Measurements from ENCODE around the gene MCF2L2. TPM values are rescaled to one million over a fixed set of nuclear protein-coding genes. Genes with fewer than 3 reads are reported as not detected.

Gene MCF2L2
- total and polyA plus RNA-seq, 2 experiments from 2014 or later = 4.4 to 12.9 TPM

DNA sequence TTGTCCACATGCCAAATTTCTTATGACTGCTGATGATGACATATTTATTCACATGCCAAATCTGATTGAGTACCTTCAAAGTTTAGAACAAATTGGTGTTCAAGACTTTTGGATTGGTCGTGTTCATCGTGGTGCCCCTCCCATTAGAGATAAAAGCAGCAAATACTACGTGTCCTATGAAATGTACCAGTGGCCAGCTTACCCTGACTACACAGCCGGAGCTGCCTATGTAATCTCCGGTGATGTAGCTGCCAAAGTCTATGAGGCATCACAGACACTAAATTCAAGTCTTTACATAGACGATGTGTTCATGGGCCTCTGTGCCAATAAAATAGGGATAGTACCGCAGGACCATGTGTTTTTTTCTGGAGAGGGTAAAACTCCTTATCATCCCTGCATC, 158.1 kb downstream of the MCF2L2 start:
- no peaks in the 10 kb centered on the region for H3K36me3 ChIP-seq
- DNase-seq (ENCODE audit: low read depth in 1 of 2, low spot score in 1 of 2) = no peak
- no peak overlapping the region for H3K4me3 ChIP-seq
- H3K27ac ChIP-seq = no peak overlapping the region
- no peaks in the 10 kb centered on the region for H3K27me3 ChIP-seq
- no peaks in the 10 kb centered on the region for H3K4me1 ChIP-seq (ENCODE audit: low read depth)
- H3K9me3 ChIP-seq (ENCODE audit: low read depth) = no peaks in the 10 kb centered on the region
- TF ChIP-seq, protein P1, sequence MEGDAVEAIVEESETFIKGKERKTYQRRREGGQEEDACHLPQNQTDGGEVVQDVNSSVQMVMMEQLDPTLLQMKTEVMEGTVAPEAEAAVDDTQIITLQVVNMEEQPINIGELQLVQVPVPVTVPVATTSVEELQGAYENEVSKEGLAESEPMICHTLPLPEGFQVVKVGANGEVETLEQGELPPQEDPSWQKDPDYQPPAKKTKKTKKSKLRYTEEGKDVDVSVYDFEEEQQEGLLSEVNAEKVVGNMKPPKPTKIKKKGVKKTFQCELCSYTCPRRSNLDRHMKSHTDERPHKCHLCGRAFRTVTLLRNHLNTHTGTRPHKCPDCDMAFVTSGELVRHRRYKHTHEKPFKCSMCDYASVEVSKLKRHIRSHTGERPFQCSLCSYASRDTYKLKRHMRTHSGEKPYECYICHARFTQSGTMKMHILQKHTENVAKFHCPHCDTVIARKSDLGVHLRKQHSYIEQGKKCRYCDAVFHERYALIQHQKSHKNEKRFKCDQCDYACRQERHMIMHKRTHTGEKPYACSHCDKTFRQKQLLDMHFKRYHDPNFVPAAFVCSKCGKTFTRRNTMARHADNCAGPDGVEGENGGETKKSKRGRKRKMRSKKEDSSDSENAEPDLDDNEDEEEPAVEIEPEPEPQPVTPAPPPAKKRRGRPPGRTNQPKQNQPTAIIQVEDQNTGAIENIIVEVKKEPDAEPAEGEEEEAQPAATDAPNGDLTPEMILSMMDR (IDR thresholded peaks at IDR 0.05; ENCODE audit: low read depth, low read length) = no peak

DNA sequence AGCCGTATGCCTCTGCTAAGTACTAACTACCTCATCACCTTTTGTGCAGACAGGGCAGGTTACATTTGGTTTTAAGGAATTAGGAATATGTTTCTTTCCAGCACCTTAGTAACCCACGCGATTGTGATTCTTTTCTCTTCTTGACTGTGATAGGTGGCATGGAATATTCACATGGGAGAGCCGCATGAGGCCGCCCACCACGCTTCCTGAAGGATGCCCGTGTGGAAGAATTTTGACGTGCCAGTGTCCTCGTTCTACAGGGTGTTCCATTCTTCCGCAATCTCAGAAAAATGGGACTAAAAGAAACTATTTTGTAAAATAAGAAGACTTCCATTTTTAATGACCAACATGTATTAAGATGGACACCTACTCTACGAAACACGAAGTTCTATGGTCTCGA, 159.1 kb downstream of the MCF2L2 start:
- TF ChIP-seq, protein P1 (IDR thresholded peaks at IDR 0.05; ENCODE audit: low read depth, low read length) = no peak
- no peaks in the 10 kb centered on the region for H3K9me3 ChIP-seq (ENCODE audit: low read depth)
- no peak overlapping the region for H3K27ac ChIP-seq
- H3K4me3 ChIP-seq = no peak overlapping the region
- no peak for DNase-seq (ENCODE audit: low read depth in 1 of 2, low spot score in 1 of 2)
- H3K27me3 ChIP-seq = no peaks in the 10 kb centered on the region
- no peaks in the 10 kb centered on the region for H3K36me3 ChIP-seq
- H3K4me1 ChIP-seq (ENCODE audit: low read depth) = no peaks in the 10 kb centered on the region

DNA sequence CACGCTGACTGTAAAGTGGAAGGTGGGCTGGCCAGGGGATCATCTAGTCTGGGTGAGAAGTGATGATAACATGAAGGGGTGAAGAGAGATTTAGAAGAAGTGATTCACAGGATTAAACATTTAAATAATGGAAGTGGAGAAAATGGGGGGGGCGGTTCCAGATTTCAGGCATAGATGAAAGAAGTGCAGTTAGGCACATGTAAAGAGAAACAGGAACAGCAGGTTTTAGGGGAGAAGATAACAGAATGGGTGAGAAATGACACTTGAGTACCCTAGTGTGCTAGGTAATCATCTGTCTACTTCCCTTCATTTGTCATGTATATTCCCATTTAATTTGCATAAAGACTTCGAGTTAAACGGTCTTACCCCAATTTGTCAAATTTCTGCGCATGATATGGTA, 160.1 kb downstream of the MCF2L2 start:
- Histone ChIP-seq H3K27me3 (no peaks in the 10 kb centered on the region), H3K36me3 (no peaks in the 10 kb centered on the region), H3K27ac (no peak overlapping the region), H3K9me3 (ENCODE audit: low read depth) (no peaks in the 10 kb centered on the region), H3K4me1 (ENCODE audit: low read depth) (no peaks in the 10 kb centered on the region), H3K4me3 (no peak overlapping the region)
- no peak for DNase-seq (ENCODE audit: low read depth in 1 of 2, low spot score in 1 of 2)
- TF ChIP-seq, protein P1 (IDR thresholded peaks at IDR 0.05; ENCODE audit: low read depth, low read length) = no peak

DNA sequence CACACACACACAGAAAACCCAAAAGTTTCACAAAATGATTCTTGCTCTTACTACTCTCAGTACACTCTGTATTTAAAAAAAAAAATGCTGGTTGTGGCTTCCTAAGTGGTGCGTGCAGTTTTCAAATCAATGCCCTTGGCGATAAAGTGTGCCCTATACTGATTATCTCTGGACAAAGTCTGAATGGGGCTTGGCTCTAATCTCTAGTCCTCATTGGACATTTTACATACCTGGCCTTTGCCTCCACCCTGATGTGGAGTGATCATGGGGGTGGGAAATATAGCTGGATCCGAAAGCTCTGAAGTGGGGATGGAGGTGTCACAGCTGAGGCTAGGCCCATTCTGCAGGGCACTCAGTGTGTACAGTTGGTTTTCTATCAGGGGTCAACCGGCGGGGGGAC, 161.3 kb downstream of the MCF2L2 start:
- no peak for DNase-seq (ENCODE audit: low read depth in 1 of 2, low spot score in 1 of 2)
- Histone ChIP-seq H3K27ac (no peak overlapping the region), H3K4me1 (ENCODE audit: low read depth) (no peaks in the 10 kb centered on the region), H3K36me3 (no peaks in the 10 kb centered on the region), H3K27me3 (no peaks in the 10 kb centered on the region), H3K9me3 (ENCODE audit: low read depth) (no peaks in the 10 kb centered on the region), H3K4me3 (no peak overlapping the region)
- TF ChIP-seq, protein P1 (IDR thresholded peaks at IDR 0.05; ENCODE audit: low read depth, low read length) = no peak

DNA sequence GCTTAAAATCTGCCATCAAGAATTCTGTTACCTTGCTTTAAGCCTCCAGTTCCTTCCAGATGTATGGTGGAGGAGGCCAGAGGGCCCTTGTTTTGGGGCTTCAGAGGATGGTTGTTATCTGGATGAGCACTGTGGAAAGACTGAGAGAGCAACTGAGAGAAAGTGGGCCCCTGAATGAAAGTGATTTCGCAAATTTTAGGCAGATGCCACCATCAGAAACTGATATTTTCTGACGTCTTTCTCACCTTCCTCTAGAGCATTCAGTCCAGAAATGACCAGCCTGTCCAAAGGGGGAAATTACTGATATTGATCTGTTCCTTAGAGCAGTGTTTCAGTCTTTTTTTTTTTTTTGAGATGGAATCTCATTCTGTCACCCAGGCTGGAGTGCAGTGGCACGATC, 162.0 kb downstream of the MCF2L2 start:
- TF ChIP-seq, protein P1 (IDR thresholded peaks at IDR 0.05; ENCODE audit: low read depth, low read length) = no peak
- DNase-seq (ENCODE audit: low read depth in 1 of 2, low spot score in 1 of 2) = no peak
- no peaks in the 10 kb centered on the region for H3K9me3 ChIP-seq (ENCODE audit: low read depth)
- no peaks in the 10 kb centered on the region for H3K4me1 ChIP-seq (ENCODE audit: low read depth)
- no peak overlapping the region for H3K27ac ChIP-seq
- no peaks in the 10 kb centered on the region for H3K27me3 ChIP-seq
- no peak overlapping the region for H3K4me3 ChIP-seq
- no peaks in the 10 kb centered on the region for H3K36me3 ChIP-seq
